ENCODE measurements around the gene LPP.
A peak's percentile ranks its signal among the peaks of the same experiment; 100 is the strongest.
"Not testable (repeated sequence)": the region's sequence is repeated elsewhere in the genome, so short reads cannot be mapped to it uniquely, and the experiment has no call there.

The LPP gene

GRCh38 chr3:188686324-188686723, 532.4 kb downstream of the LPP start:
- in situ Hi-C loops (cut with HindIII; ENCODE audit: low pct_ligation_motif_present, low pct_unique_long_range_greater_than_20kb, low sequenced_read_pairs), result no loop called here
- no peak for DNase-seq

- peak; percentile 79 for DNase-seq
- in situ Hi-C loops (cut with HindIII; ENCODE audit: low pct_ligation_motif_present, low pct_unique_long_range_greater_than_20kb, low sequenced_read_pairs), result no loop called here
Measured at GRCh38 chr3:188687389-188687788, 533.4 kb downstream of the LPP start.

- in situ Hi-C loops (cut with HindIII; ENCODE audit: low pct_ligation_motif_present, low pct_unique_long_range_greater_than_20kb, low sequenced_read_pairs), result no loop called here
- DNase-seq, result no peak
Measured at GRCh38 chr3:188689101-188689574, 535.2 kb downstream of the LPP start.

GRCh38 chr3:188690064-188690463, 536.1 kb downstream of the LPP start:
- DNase-seq, result no peak
- in situ Hi-C loops (cut with HindIII; ENCODE audit: low pct_ligation_motif_present, low pct_unique_long_range_greater_than_20kb, low sequenced_read_pairs), result no loop called here

GRCh38 chr3:188691004-188691403, 537.0 kb downstream of the LPP start:
- DNase-seq, result no peak
- in situ Hi-C loops (cut with HindIII; ENCODE audit: low pct_ligation_motif_present, low pct_unique_long_range_greater_than_20kb, low sequenced_read_pairs), result no loop called here

- in situ Hi-C loops (cut with HindIII; ENCODE audit: low pct_ligation_motif_present, low pct_unique_long_range_greater_than_20kb, low sequenced_read_pairs), result no loop called here
- no peak for DNase-seq
Measured at GRCh38 chr3:188691665-188692064, 537.7 kb downstream of the LPP start.

GRCh38 chr3:188692700-188693099, 538.7 kb downstream of the LPP start:
- DNase-seq, result no peak
- in situ Hi-C loops (cut with HindIII; ENCODE audit: low pct_ligation_motif_present, low pct_unique_long_range_greater_than_20kb, low sequenced_read_pairs), result no loop called here

- in situ Hi-C loops (cut with HindIII; ENCODE audit: low pct_ligation_motif_present, low pct_unique_long_range_greater_than_20kb, low sequenced_read_pairs), result no loop called here
- no peak for DNase-seq
Measured at GRCh38 chr3:188693435-188693834, 539.5 kb downstream of the LPP start.

- no peak for DNase-seq
- in situ Hi-C loops (cut with HindIII; ENCODE audit: low pct_ligation_motif_present, low pct_unique_long_range_greater_than_20kb, low sequenced_read_pairs), result no loop called here
Measured at GRCh38 chr3:188695241-188695640, 541.3 kb downstream of the LPP start.

- DNase-seq, result no peak
- in situ Hi-C loops (cut with HindIII; ENCODE audit: low pct_ligation_motif_present, low pct_unique_long_range_greater_than_20kb, low sequenced_read_pairs), result no loop called here
Measured at GRCh38 chr3:188697127-188697526, 543.2 kb downstream of the LPP start.

- DNase-seq, result no peak
- in situ Hi-C loops (cut with HindIII; ENCODE audit: low pct_ligation_motif_present, low pct_unique_long_range_greater_than_20kb, low sequenced_read_pairs), result no loop called here
Measured at GRCh38 chr3:188698436-188698835, 544.5 kb downstream of the LPP start.

GRCh38 chr3:188700501-188700900, 546.5 kb downstream of the LPP start:
- DNase-seq, result no peak
- in situ Hi-C loops (cut with HindIII; ENCODE audit: low pct_ligation_motif_present, low pct_unique_long_range_greater_than_20kb, low sequenced_read_pairs), result no loop called here

GRCh38 chr3:188700918-188701317, 547.0 kb downstream of the LPP start:
- no peak for DNase-seq
- in situ Hi-C loops (cut with HindIII; ENCODE audit: low pct_ligation_motif_present, low pct_unique_long_range_greater_than_20kb, low sequenced_read_pairs), result no loop called here

- in situ Hi-C loops (cut with HindIII; ENCODE audit: low pct_ligation_motif_present, low pct_unique_long_range_greater_than_20kb, low sequenced_read_pairs), result no loop called here
- DNase-seq, result no peak
Measured at GRCh38 chr3:188701485-188701969, 547.6 kb downstream of the LPP start.

- DNase-seq; in situ Hi-C loops (cut with HindIII; ENCODE audit: low pct_ligation_motif_present, low pct_unique_long_range_greater_than_20kb, low sequenced_read_pairs): not testable (repeated sequence)
Measured at GRCh38 chr3:188702028-188702427, 548.1 kb downstream of the LPP start.

GRCh38 chr3:188706176-188706575, 552.2 kb downstream of the LPP start:
- in situ Hi-C loops (cut with HindIII; ENCODE audit: low pct_ligation_motif_present, low pct_unique_long_range_greater_than_20kb, low sequenced_read_pairs), result no loop called here
- no peak for DNase-seq

- in situ Hi-C loops (cut with HindIII; ENCODE audit: low pct_ligation_motif_present, low pct_unique_long_range_greater_than_20kb, low sequenced_read_pairs), result no loop called here
- no peak for DNase-seq
Measured at GRCh38 chr3:188706599-188706998, 552.6 kb downstream of the LPP start.

- DNase-seq, result no peak
- in situ Hi-C loops (cut with HindIII; ENCODE audit: low pct_ligation_motif_present, low pct_unique_long_range_greater_than_20kb, low sequenced_read_pairs), result no loop called here
Measured at GRCh38 chr3:188707381-188708288, 553.7 kb downstream of the LPP start.

GRCh38 chr3:188711881-188712247, 557.9 kb downstream of the LPP start:
- in situ Hi-C loops (cut with HindIII; ENCODE audit: low pct_ligation_motif_present, low pct_unique_long_range_greater_than_20kb, low sequenced_read_pairs), result no loop called here
- DNase-seq, result no peak

- no peak for DNase-seq
- in situ Hi-C loops (cut with HindIII; ENCODE audit: low pct_ligation_motif_present, low pct_unique_long_range_greater_than_20kb, low sequenced_read_pairs), result no loop called here
Measured at GRCh38 chr3:188712248-188712924, 558.4 kb downstream of the LPP start.

Measured in ACHN (cell line).